Measurements from ENCODE around the gene LRRC43.

GRCh38 chr12:122187466-122187865, 4.5 kb downstream of the LRRC43 start:
- no peak for TF ChIP-seq NR2C2 (IDR thresholded peaks at IDR 0.05; ENCODE audit: borderline replicate concordance, control insufficient read depth, insufficient read length, low read depth)
- no peak for TF ChIP-seq EP300 (IDR thresholded peaks at IDR 0.05; ENCODE audit: borderline replicate concordance in 1 of 2, control insufficient read depth in 1 of 2, low read depth in 2 of 2, low read length in 2 of 2)

Data from GM12878 (cell line).